ENCODE results near the gene PKNOX2.

- TF ChIP-seq CTCF (IDR thresholded peaks at IDR 0.05) (no peak), POLR2A (IDR thresholded peaks at IDR 0.05; ENCODE audit: low read depth) (no peak)
Measured at GRCh38 chr11:125183641-125184040, 19.1 kb downstream of the PKNOX2 start.

All from esophagus muscularis mucosa (tissue), 3 donors.